Posterior vena cava (tissue), 2 donors: ENCODE results near the gene MAN1C1. TPM values are rescaled to one million over a fixed set of nuclear protein-coding genes. Genes with fewer than 3 reads are reported as not detected.
"Not testable (repeated sequence)": the region's sequence is repeated elsewhere in the genome, so short reads cannot be mapped to it uniquely, and the experiment has no call there.

Experiments used
- DNase-seq: peaks from one replicate; pipeline ENCODE4 v3.0.0-alpha.2; 2020; ENCODE audit warnings: low spot score
- intact Hi-C, 2 donors: fragments of 100-400 bp; cut with DNase I; formaldehyde crosslinking; loops; one replicate each; pipeline versions ENCODE4 v1.14.1 to v1.14.2; 2022 to 2023
- total RNA-seq, 2 donors: library from RNA; stranded (reverse); fragmentation: NEBNext Ultra II Directional; extraction: Animal tissue kit (Norgen Biotek cat#: 25700); gene quantifications; one replicate each; pipeline ENCODE4 v1.2.1, GENCODE V29; 2021
- donor health status: DM: yes; HTN: yes; CAD: no.
- donor health status: DM: yes; HTN: yes; CAD: no.

Gene MAN1C1
- total RNA-seq, 2 donors from 2014 or later, result 15.0 to 29.4 TPM

- intact Hi-C loops, result no loop called here
- no peak for DNase-seq
Observed at GRCh38 chr1:25645637-25646400, 29.2 kb downstream of the MAN1C1 start.

- no peak for DNase-seq
- intact Hi-C loops, result no loop called here
Observed at GRCh38 chr1:25647106-25647505, 30.5 kb downstream of the MAN1C1 start.

- no peak for DNase-seq
Observed at GRCh38 chr1:25647863-25648262, 31.3 kb downstream of the MAN1C1 start.

GRCh38 chr1:25648681-25649440 lies 32.3 kb downstream of the MAN1C1 start:
- DNase-seq, result no peak
- intact Hi-C loops, result no loop called here

More at GRCh38 chr1:25647863-25648262, 31.3 kb downstream of the MAN1C1 start:
- intact Hi-C loops, result no loop called here

- no peak for DNase-seq
- intact Hi-C loops, result no loop called here
Observed at GRCh38 chr1:25649505-25650288, 33.1 kb downstream of the MAN1C1 start.

- no peak for DNase-seq
- intact Hi-C loops, result no loop called here
Observed at GRCh38 chr1:25650289-25650576, 33.6 kb downstream of the MAN1C1 start.

- DNase-seq, result no peak
- intact Hi-C loops, result no loop called here
Observed at GRCh38 chr1:25651036-25651640, 34.5 kb downstream of the MAN1C1 start.

- intact Hi-C loops, result no loop called here
- DNase-seq, result no peak
Observed at GRCh38 chr1:25651824-25652741, 35.5 kb downstream of the MAN1C1 start.

- intact Hi-C loops, result no loop called here
- DNase-seq, result no peak
Observed at GRCh38 chr1:25653558-25653957, 37.0 kb downstream of the MAN1C1 start.

- intact Hi-C loops, result no loop called here
- DNase-seq, result no peak
Observed at GRCh38 chr1:25654109-25654660, 37.6 kb downstream of the MAN1C1 start.

- intact Hi-C loops, result no loop called here
- DNase-seq, result no peak
Observed at GRCh38 chr1:25657121-25657882, 40.7 kb downstream of the MAN1C1 start.

- intact Hi-C loops, result no loop called here
- no peak for DNase-seq
Observed at GRCh38 chr1:25657883-25658760, 41.5 kb downstream of the MAN1C1 start.

- no peak for DNase-seq
- intact Hi-C loops, result no loop called here
Observed at GRCh38 chr1:25658791-25659431, 42.3 kb downstream of the MAN1C1 start.

- no peak for DNase-seq
- intact Hi-C loops, result no loop called here
Observed at GRCh38 chr1:25661043-25661815, 44.6 kb downstream of the MAN1C1 start.

- no peak for DNase-seq
Observed at GRCh38 chr1:25662061-25662460, 45.5 kb downstream of the MAN1C1 start.

GRCh38 chr1:25662959-25663358 lies 46.4 kb downstream of the MAN1C1 start:
- intact Hi-C loops, result not testable (repeated sequence)

More at GRCh38 chr1:25662061-25662460, 45.5 kb downstream of the MAN1C1 start:
- intact Hi-C loops, result no loop called here

More at GRCh38 chr1:25662959-25663358, 46.4 kb downstream of the MAN1C1 start:
- not testable (repeated sequence) for DNase-seq
